A549 (cell line): ENCODE data around the gene NXT2. TPM values are rescaled to one million over a fixed set of nuclear protein-coding genes. Genes with fewer than 3 reads are reported as not detected.

Experiments used
- ATAC-seq, 2 experiments: fragments of 200-7000 bp in 1 of 2; fragments of >200 bp in 1 of 2; cut with Nextera tagmentation in 1 of 2; cut with Tn5 transposase in 1 of 2; 3 replicates each; pipeline versions ENCODE4 v1.8.0 to v1.9.1; 2018 to 2020; ENCODE audit warnings: mild to moderate bottlenecking in 1 of 2, moderate library complexity in 1 of 2
- CTCF ChIA-PET: fragments of 300-600 bp; sonication (Branson Sonifier 250); formaldehyde crosslinking; extraction: SDS; loops from one replicate; lab custom pipeline; 2021; ENCODE audit warnings: antibody characterized with exemption, inconsistent platforms; lab: Yijun Ruan, JAX
- POLR2A ChIA-PET: fragments of 350-600 bp; formaldehyde crosslinking; extraction: SDS; loops from one replicate; lab custom pipeline; 2021; ENCODE audit warnings: antibody characterized with exemption, inconsistent platforms; lab: Yijun Ruan, JAX
- DNase-seq, 2 experiments: peaks; one replicate each; pipeline versions ENCODE4 v3.0.0 to v3.0.0-alpha.2; 2011 to 2016; ENCODE audit warnings: low read depth in 1 of 2, low spot score in 1 of 2
- FAIRE-seq: peaks from 2 replicates; lab custom pipeline; 2011; peaks lifted over from hg19 to GRCh38; lab: Jason Lieb, UNC
- H3K27ac ChIP-seq, 2 experiments: fragments of >200 bp; sonication (Bioruptor Twin); formaldehyde crosslinking; 3 replicates each; pipeline ENCODE4 v1.5.1; 2016 to 2017
- H3K4me1 ChIP-seq: fragments of >200 bp; sonication (Bioruptor Twin); formaldehyde crosslinking; 3 replicates; pipeline ENCODE4 v1.6.1; 2016
- H3K4me2 ChIP-seq: fragments of >200 bp; sonication (Bioruptor Twin); formaldehyde crosslinking; 3 replicates; pipeline ENCODE4 v1.6.1; 2016
- H3K4me3 ChIP-seq: fragments of >200 bp; sonication (Bioruptor Twin); formaldehyde crosslinking; 3 replicates; pipeline ENCODE4 v1.5.1; 2016
- H3K9me3 ChIP-seq: fragments of >200 bp; sonication (Bioruptor Twin); formaldehyde crosslinking; 3 replicates; pipeline ENCODE4 v1.6.1; 2016
- BCL3 ChIP-seq: fragments of >200 bp; sonication (Bioruptor Twin); formaldehyde crosslinking; IDR thresholded peaks from 3 replicates; pipeline ENCODE4 v1.6.1; 2016
- CBX8 ChIP-seq: fragments of 200-600 bp; sonication (generic); IDR thresholded peaks from 2 replicates; pipeline ENCODE4 v1.6.1; 2016
- CEBPB ChIP-seq, 2 experiments: fragments of >200 bp in 1 of 2; sonication (Bioruptor Twin) in 1 of 2; formaldehyde crosslinking in 1 of 2; IDR thresholded peaks; 2 replicates each; pipeline ENCODE4 v1.6.1; 2012 to 2016
- CHD4 ChIP-seq: fragments of 200-600 bp; sonication (generic); IDR thresholded peaks from 2 replicates; pipeline ENCODE4 v1.6.1; 2016; ENCODE audit warnings: antibody characterized with exemption, mild to moderate bottlenecking, borderline replicate concordance
- EHF ChIP-seq: fragments of 250-450 bp; sonication (Bioruptor Pico); IDR thresholded peaks from 2 replicates; pipeline ENCODE4 v1.5.0; 2020; ENCODE audit warnings: mild to moderate bottlenecking
- EHMT2 ChIP-seq: fragments of 200-600 bp; sonication (generic); IDR thresholded peaks from 2 replicates; pipeline ENCODE4 v1.6.1; 2016; ENCODE audit warnings: antibody characterized with exemption, low read depth, mild to moderate bottlenecking, moderate library complexity
- EP300 ChIP-seq, 2 experiments: fragments of >200 bp; sonication (Bioruptor Twin); formaldehyde crosslinking; IDR thresholded peaks; 2 replicates in 1 of 2; 3 replicates in 1 of 2; pipeline ENCODE4 v1.6.1; 2016 to 2017
- FOSB ChIP-seq: fragments of 250-450 bp; sonication (Bioruptor Pico); IDR thresholded peaks from 2 replicates; pipeline ENCODE4 v1.5.0; 2020; ENCODE audit warnings: mild to moderate bottlenecking, moderate library complexity
- FOSL2 ChIP-seq, 2 experiments: fragments of 450-650 bp in 1 of 2; fragments of >200 bp in 1 of 2; sonication (Bioruptor Twin) in 1 of 2; formaldehyde crosslinking; IDR thresholded peaks; 2 replicates each; pipeline versions ENCODE4 v1.5.0 to v1.6.1; 2016 to 2020; ENCODE audit warnings: mild to moderate bottlenecking in 1 of 2, moderate library complexity in 1 of 2
- FOXS1 ChIP-seq: fragments of 250-450 bp; sonication (Bioruptor Pico); IDR thresholded peaks from 2 replicates; pipeline ENCODE4 v1.5.0; 2020; ENCODE audit warnings: mild to moderate bottlenecking, moderate library complexity
- HDAC2 ChIP-seq: fragments of 200-600 bp; sonication (generic); IDR thresholded peaks from 2 replicates; pipeline ENCODE4 v1.6.1; 2016
- HEYL ChIP-seq: fragments of 250-450 bp; sonication (Bioruptor Pico); IDR thresholded peaks from 2 replicates; pipeline ENCODE4 v1.8.0; 2021; ENCODE audit warnings: mild to moderate bottlenecking, moderate library complexity
- HOXA7 ChIP-seq: fragments of 250-450 bp; sonication (Bioruptor Pico); IDR thresholded peaks from 2 replicates; pipeline ENCODE4 v1.5.0; 2020; ENCODE audit warnings: mild to moderate bottlenecking, moderate library complexity
- HOXB13 ChIP-seq: fragments of 250-450 bp; sonication (Bioruptor Pico); IDR thresholded peaks from 2 replicates; pipeline ENCODE4 v1.5.0; 2020; ENCODE audit warnings: low read depth, mild to moderate bottlenecking, moderate library complexity
- HOXB5 ChIP-seq: fragments of 250-450 bp; sonication (Bioruptor Pico); IDR thresholded peaks from 2 replicates; pipeline ENCODE4 v1.5.0; 2020; ENCODE audit warnings: mild to moderate bottlenecking, moderate library complexity
- JUN ChIP-seq, 2 experiments: fragments of >200 bp; sonication (Bioruptor Twin); formaldehyde crosslinking; IDR thresholded peaks; 2 replicates in 1 of 2; 3 replicates in 1 of 2; pipeline ENCODE4 v1.6.1; 2016 to 2017
- JUNB ChIP-seq: fragments of >200 bp; sonication (Bioruptor Twin); formaldehyde crosslinking; IDR thresholded peaks from 2 replicates; pipeline ENCODE4 v1.6.1; 2016
- KDM1A ChIP-seq: fragments of 200-600 bp; sonication (generic); IDR thresholded peaks from 2 replicates; pipeline ENCODE4 v1.6.1; 2016; ENCODE audit warnings: low read depth, mild to moderate bottlenecking
- MAX ChIP-seq: IDR thresholded peaks from 2 replicates; pipeline ENCODE4 v1.6.1; 2012
- MAZ ChIP-seq: fragments of 150-350 bp; IDR thresholded peaks from 2 replicates; pipeline ENCODE4 v1.6.1; 2014; ENCODE audit warnings: antibody characterized with exemption, low read depth, low read length, borderline replicate concordance
- NFE2L2 ChIP-seq: fragments of 150-350 bp; conservative IDR thresholded peaks from 2 replicates; pipeline ENCODE4 v1.6.1; 2014; ENCODE audit warnings: low read length
- NPAS2 ChIP-seq: fragments of 250-450 bp; sonication (Bioruptor Pico); IDR thresholded peaks from 2 replicates; pipeline ENCODE4 v1.8.0; 2022; ENCODE audit warnings: mild to moderate bottlenecking, moderate library complexity, borderline replicate concordance
- PHF8 ChIP-seq: fragments of 200-600 bp; sonication (generic); IDR thresholded peaks from 2 replicates; pipeline ENCODE4 v1.6.1; 2016; ENCODE audit warnings: low read depth, mild to moderate bottlenecking, antibody characterized with exemption, moderate library complexity, borderline replicate concordance
- POLR2AphosphoS2 ChIP-seq: conservative IDR thresholded peaks from 2 replicates; pipeline ENCODE4 v1.6.1; 2012; ENCODE audit warnings: low read length, improper control_type of control experiment, inconsistent platforms
- RAD21 ChIP-seq, 2 experiments: fragments of >200 bp in 1 of 2; sonication (Bioruptor Twin) in 1 of 2; formaldehyde crosslinking in 1 of 2; IDR thresholded peaks in 1 of 2; conservative IDR thresholded peaks in 1 of 2; 2 replicates in 1 of 2; 3 replicates in 1 of 2; pipeline ENCODE4 v1.6.1; 2012 to 2018; ENCODE audit warnings: inconsistent platforms in 1 of 2
- RCOR1 ChIP-seq: fragments of 150-350 bp; IDR thresholded peaks from 2 replicates; pipeline ENCODE4 v1.6.1; 2014; ENCODE audit warnings: antibody characterized with exemption, low read length, low read depth
- RFX5 ChIP-seq: fragments of 450-650 bp; IDR thresholded peaks from 2 replicates; pipeline ENCODE4 v1.7.1; 2014; ENCODE audit warnings: antibody characterized with exemption, mild to moderate bottlenecking, moderate library complexity
- RNF2 ChIP-seq: fragments of 200-600 bp; sonication (generic); IDR thresholded peaks from 2 replicates; pipeline ENCODE4 v1.6.1; 2016; ENCODE audit warnings: low read depth, mild to moderate bottlenecking, antibody characterized with exemption, moderate library complexity, borderline replicate concordance
- SREBF2 ChIP-seq: fragments of 450-650 bp; IDR thresholded peaks from 2 replicates; pipeline ENCODE4 v1.6.1; 2014; ENCODE audit warnings: mild to moderate bottlenecking, moderate library complexity
- TFCP2L1 ChIP-seq: fragments of 250-450 bp; sonication (Bioruptor Pico); IDR thresholded peaks from 2 replicates; pipeline ENCODE4 v1.5.0; 2021; ENCODE audit warnings: mild to moderate bottlenecking
- TP53 ChIP-seq: fragments of 250-450 bp; sonication (Bioruptor Pico); IDR thresholded peaks from 2 replicates; pipeline ENCODE4 v1.5.0; 2021; ENCODE audit warnings: mild to moderate bottlenecking, moderate library complexity
- ZC3H11A ChIP-seq: fragments of 450-650 bp; IDR thresholded peaks from 2 replicates; pipeline ENCODE4 v1.6.1; 2014; ENCODE audit warnings: antibody characterized with exemption, mild to moderate bottlenecking
- ZFP36 ChIP-seq: fragments of 450-650 bp; IDR thresholded peaks from 2 replicates; pipeline ENCODE4 v1.6.1; 2014; ENCODE audit warnings: borderline replicate concordance; ENCODE audit not compliant: partially characterized antibody
- ZNF302 ChIP-seq: fragments of 250-450 bp; sonication (Bioruptor Pico); IDR thresholded peaks from 2 replicates; pipeline ENCODE4 v1.9.0; 2021; ENCODE audit warnings: inconsistent platforms, mild to moderate bottlenecking, moderate library complexity
- ZSCAN20 ChIP-seq: fragments of 250-450 bp; sonication (Bioruptor Pico); IDR thresholded peaks from 2 replicates; pipeline ENCODE4 v1.8.0; 2022; ENCODE audit warnings: mild to moderate bottlenecking, moderate library complexity
- WGBS: methylation state at CpG from one replicate; pipeline ENCODE4 v1.1.6; 2017; ENCODE audit errors: missing lambda C conversion rate; 5-methylcytosine and 5-hydroxymethylcytosine counted together
- polyA minus RNA-seq: library from RNA; depleted of rRNA, polyadenylated mRNA; stranded (reverse); fragments of >200 nt; gene quantifications from 2 replicates; pipeline ENCODE4 v1.2.3, GENCODE V29; 2011; rRNA and poly(A)+ RNA removed
- polyA plus RNA-seq, 4 experiments: library from polyadenylated mRNA; depleted of rRNA in 3 of 4; stranded (reverse); fragments of >200 nt; fragmentation: RNase III in 1 of 4; extraction: RNeasy Plus Mini Kit Qiagen cat#74134 plus additional on column Dnase treatment in 1 of 4; gene quantifications; 2 replicates in 3 of 4; 3 replicates in 1 of 4; pipeline ENCODE4 v1.2.3, GENCODE V29; 2011 to 2017
- TF ChIP-seq, protein P1 (sequence below): fragments of 150-350 bp; IDR thresholded peaks from 2 replicates; pipeline ENCODE4 v1.6.1; 2014; ENCODE audit warnings: low read depth, mild to moderate bottlenecking, low read length
- TF ChIP-seq, protein P2 (sequence below): IDR thresholded peaks from 2 replicates; pipeline ENCODE4 v1.6.1; 2012; ENCODE audit warnings: low read depth, borderline replicate concordance

Gene NXT2
- polyA plus RNA-seq (2011; rRNA removed): 17.6 and 22.0 TPM in 2 replicates
- polyA plus RNA-seq (2012; cell fraction: cytosol; rRNA removed): 4.3 and 5.0 TPM in 2 replicates
- 0.89 and 1.5 TPM in 2 replicates for polyA plus RNA-seq (2012; cell fraction: nucleus; rRNA removed)
- 11.9 to 14.3 TPM (median 13.5 TPM) in 3 replicates for polyA plus RNA-seq (2017; fragmentation: RNase III; extraction: RNeasy Plus Mini Kit Qiagen cat#74134 plus additional on column Dnase treatment)
- 6.8 and 8.8 TPM in 2 replicates for polyA minus RNA-seq

DNA sequence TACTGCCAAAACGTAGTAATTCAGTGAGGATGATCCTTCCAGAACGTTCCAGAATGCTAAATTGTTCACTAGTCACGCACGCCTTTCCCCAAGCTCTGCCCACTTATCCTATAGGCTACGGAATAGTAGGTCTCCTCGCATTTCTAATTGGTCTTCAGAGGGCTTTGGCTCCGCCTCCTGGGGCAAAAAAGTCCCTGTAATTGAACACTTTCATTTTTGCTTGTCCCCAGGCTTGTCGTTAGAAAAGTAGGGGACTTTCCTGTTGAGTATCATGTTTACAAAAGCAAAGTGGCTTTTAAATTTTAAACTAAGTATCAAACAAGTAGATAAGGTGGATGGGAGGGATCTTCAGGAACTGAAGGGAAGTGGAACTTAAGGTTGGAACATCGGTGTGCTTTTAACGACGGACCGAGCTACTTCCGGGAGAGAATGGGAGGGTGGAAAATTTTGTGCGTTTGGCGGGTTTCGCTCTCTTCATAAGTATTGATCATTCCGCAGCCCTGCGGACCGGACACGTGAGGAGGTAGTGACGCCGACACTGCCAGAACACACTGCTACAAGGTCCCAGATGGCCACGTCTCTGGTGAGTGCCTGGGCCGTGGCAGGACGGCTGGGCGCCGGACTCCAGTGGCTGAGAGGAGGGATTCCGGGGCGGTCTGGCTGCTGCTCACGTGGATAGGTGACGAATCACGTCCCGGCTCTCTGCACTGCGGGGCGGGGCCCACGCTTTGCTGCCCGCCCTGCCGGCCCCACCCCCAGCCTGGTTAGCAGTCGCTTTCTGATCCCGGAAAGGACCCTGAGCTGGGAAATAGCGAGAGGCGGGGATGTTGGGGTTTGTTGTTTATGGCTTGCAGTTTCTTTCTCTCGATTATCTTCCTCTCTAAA is at the start of gene NXT2:
NXT2 (plus strand) TSS at position 406 of the 885 bp plus-strand sequence; CDS start at position 569, 163 bp downstream.
- Histone ChIP-seq H3K4me1 (no peaks in the 10 kb centered on the region), H3K27ac (peak within 1 kb of the TSS; percentile 90 to 91), H3K9me3 (no peaks in the 10 kb centered on the region), H3K4me2 (peak within 1 kb of the TSS; percentile 78), H3K4me3 (peak within 1 kb of the TSS; percentile 74)
- WGBS: 1% methylated on average over 25 of the region's 43 CpGs
- ChIA-PET POLR2A (interaction anchor here (0.8 to 1.8 kb wide), 13 partner anchors 9 to 375 kb away, joined by 3 to 14 read pairs (median 4); partner anchors contain the start of gene ACSL4), CTCF (interaction anchor here (1.7 kb wide), 1 partner anchor 51 kb away, joined by 4 read pairs; no protein-coding TSS in a partner anchor)
- ATAC-seq (peak; percentile 99 to 100), DNase-seq (peak; percentile 86 to 94), FAIRE-seq (peak; percentile 94)
- TF ChIP-seq NPAS2 (CRISPR knock-in tag) (no peak), CBX8 (no peak), ZFP36 (no peak), EHMT2 (0 out of 2 replicates have a peak, but pooled peaks have one; percentile 55), FOSL2 (IDR thresholded peaks at IDR 0.05) (no peak), FOSL2 (CRISPR knock-in tag; IDR thresholded peaks at IDR 0.05) (no peak), EHF (CRISPR knock-in tag) (peak; percentile 63; the same call in 1 of the 2 replicates), NFE2L2 (no peak), JUN (IDR thresholded peaks at IDR 0.05) (peak in 1 of 2 experiments; percentile 86; a peak in 3 of 5 replicates), FOXS1 (CRISPR knock-in tag) (no peak), HEYL (CRISPR knock-in tag) (no peak), HOXA7 (no peak; the same call in 1 of the 2 replicates), ZC3H11A (no peak), ZSCAN20 (CRISPR knock-in tag) (no peak), BCL3 (peak; percentile 60; the same call in 1 of the 3 replicates), FOSB (CRISPR knock-in tag) (0 out of 2 replicates have a peak, but pooled peaks have one; percentile 59), HOXB13 (CRISPR knock-in tag) (0 out of 2 replicates have a peak, but pooled peaks have one; percentile 52), CHD4 (no peak), KDM1A (no peak), RFX5 (no peak), TFCP2L1 (CRISPR knock-in tag) (no peak), HOXB5 (CRISPR knock-in tag) (no peak), RCOR1 (no peak), MAX (peak; percentile 74), EP300 (IDR thresholded peaks at IDR 0.05) (no peak), ZNF302 (CRISPR knock-in tag) (no peak), JUNB (no peak), RNF2 (no peak), SREBF2 (no peak), PHF8 (peak; percentile 94), MAZ (no peak), CEBPB (IDR thresholded peaks at IDR 0.05) (no peak), RAD21 (conservative IDR thresholded peaks at IDR 0.05 in 1 of 2, IDR thresholded peaks at IDR 0.05 in 1 of 2) (no peak), TP53 (CRISPR knock-in tag) (no peak), POLR2AphosphoS2 (no peak), HDAC2 (no peak)
- TF ChIP-seq, protein P1, sequence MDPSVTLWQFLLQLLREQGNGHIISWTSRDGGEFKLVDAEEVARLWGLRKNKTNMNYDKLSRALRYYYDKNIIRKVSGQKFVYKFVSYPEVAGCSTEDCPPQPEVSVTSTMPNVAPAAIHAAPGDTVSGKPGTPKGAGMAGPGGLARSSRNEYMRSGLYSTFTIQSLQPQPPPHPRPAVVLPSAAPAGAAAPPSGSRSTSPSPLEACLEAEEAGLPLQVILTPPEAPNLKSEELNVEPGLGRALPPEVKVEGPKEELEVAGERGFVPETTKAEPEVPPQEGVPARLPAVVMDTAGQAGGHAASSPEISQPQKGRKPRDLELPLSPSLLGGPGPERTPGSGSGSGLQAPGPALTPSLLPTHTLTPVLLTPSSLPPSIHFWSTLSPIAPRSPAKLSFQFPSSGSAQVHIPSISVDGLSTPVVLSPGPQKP: no peak
- TF ChIP-seq, protein P2, sequence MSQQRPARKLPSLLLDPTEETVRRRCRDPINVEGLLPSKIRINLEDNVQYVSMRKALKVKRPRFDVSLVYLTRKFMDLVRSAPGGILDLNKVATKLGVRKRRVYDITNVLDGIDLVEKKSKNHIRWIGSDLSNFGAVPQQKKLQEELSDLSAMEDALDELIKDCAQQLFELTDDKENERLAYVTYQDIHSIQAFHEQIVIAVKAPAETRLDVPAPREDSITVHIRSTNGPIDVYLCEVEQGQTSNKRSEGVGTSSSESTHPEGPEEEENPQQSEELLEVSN: 0 out of 2 replicates have a peak, but pooled peaks have one; percentile 25
